Germinal center (tissue), 1 donor: ENCODE data around the gene ERCC4.
A peak's percentile ranks its signal among the peaks of the same experiment; 100 is the strongest.

Source experiments
- DNase-seq: peaks from one replicate; pipeline ENCODE4 v3.0.0; 2012; ENCODE audit warnings: mixed read lengths, low spot score

Gene ERCC4

DNA sequence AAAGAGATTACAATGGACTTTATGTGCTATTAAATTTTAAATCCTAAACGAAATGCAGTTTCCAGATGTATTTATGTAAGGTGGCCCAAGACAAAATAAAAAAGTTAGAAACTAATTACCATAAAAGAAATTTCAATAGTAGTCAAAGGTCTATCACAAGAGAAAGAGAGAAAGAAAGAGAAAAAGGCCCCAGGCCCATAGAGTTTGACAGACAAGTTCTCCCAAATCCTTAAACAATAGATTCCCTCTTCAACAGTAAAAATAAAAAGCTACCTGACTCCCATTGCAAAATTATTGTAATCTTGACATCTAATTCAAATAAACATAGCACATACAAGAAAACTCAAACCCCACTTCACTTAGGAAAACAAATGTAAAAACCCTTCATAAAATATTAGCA, 8.6 kb upstream of the ERCC4 start:
- DNase-seq = no peak

DNA sequence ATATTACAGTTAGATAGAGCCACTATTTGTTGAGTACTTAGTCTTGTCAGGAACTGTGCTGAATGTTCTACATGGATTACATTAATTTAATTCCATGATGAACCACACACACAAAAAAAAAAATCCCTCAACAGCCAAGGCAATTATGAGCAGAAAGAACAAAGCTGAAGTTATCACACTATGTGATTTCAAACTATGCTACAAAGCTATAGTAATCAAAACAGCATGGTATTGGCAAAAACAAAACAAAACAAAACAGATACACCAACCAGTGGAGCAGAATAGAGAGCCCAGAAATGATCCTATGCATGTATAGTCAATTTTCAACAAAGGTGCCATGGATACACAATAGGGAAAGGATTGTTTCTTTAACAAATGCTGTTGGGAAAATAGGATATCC, 8.1 kb upstream of the ERCC4 start:
- no peak for DNase-seq

DNA sequence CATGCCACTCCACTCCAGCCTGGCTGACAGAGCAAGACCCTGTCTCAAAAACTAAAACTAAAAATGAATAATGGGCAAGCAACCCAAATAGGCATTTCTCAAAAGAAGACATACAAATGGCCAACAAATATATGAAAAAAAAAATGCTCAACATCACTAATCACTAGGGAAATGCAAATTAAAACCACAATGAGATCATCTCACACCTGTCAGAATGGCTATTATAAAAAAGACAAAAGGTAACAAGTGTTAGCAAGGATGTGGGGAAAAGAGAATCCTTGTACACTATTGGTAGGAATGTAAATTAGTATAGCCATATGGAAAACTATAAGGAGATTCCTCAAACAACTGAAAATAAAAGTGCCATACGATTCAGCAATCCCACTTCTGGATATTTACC, 7.1 kb upstream of the ERCC4 start:
- no peak for DNase-seq

DNA sequence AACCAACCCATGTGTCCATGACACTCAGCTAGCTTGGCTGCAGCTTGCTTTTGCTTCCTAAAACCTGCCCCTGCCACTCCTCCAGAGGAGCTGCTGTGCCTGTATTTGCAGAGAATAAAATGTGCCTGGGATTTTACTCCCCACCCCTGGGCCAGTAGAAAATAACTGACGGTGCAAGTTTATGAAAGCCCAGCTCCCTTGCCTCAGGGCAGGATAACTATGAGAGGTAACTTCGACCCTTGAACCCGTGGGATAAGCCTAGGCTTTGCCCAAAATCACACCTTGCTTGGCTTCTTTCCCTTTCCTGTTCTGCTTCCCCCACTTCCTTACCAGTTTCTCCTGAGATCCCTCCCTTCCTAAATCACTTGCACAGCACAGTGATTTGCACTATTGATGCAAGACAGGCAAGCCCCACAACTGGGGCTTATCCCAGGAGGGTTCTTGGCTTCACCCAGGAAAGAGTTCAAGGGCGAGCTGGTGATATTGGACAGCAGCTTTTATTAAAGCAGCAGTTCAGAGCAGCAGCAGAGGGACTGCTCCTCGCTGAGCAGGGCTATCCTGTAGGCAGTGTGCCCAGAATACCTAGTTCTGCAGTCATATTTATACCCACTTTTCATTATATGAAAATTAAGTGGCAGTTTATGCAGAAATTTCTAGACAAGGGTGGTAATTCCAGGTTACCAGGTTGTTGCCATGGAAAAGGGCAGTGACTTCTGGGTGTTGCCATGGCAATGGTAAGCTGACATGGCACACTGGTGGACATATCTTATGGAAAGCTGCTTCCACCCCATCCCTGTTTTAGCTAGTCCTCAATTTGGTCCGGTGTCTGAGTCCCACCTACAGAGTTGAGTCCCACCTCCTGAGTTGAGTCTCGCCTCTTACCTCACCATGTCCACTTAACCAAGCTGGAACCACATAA, 6.3 kb upstream of the ERCC4 start:
- DNase-seq = no peak

DNA sequence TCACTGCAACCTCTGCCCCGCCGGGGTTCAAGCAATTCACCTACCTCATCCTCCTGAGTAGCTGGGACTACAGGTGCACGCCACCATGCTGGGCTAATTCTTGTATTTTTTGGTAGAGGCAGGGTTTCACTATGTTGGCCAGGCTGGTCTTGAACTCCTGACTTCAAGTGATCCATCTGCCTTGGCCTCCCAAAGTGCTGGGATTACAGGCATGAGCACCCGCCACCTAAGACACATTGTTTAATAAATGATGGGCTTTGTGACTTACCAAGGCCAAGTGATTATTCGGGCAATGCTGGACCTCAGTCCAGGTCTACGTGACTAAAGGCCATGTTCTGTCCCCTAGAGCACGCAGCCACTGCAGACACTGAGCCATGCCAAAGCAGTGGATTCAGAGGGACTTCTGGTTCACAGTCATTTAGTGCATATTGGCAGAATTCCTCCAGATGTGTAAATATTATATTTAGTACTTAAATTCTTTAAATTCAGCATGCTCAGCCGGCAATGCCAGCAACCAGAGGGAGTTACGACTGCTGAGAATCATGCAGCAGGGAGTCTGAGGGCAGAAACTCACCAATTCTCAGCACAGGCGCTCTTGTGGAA, 4.8 kb upstream of the ERCC4 start:
- no peak for DNase-seq

DNA sequence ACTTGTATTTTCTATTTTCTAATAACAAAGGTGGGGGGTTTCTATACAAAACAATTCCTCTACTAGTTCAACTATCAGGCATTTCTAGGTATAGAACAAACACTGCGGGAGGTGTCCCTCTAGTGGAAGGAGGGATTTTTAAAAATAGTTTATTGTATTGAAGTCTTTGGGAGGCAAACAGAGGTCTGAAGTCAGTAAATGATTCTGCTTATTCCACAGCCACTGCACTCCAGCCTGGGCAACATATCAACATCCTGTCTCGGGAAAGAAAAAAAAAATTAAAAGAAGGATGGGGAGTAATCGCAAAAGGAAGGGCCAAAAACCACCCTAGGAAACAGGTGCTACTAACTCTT, 648 bp upstream of the ERCC4 start:
- DNase-seq = peak; percentile 17

DNA sequence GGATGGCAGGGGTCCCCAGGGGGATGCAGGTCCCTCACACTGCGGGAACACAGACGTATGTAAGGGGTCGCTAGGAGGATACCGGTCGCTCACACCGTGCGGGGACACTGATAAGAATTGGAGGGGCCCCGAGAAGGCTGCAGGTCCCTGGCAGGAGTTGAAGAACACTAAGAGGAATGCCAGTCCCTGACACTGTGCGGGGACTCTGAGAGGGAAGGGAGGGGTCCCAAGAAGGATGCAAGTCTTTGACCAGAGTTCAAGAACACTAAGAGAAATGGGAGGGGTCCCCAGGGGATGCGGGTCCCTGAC, 510 bp downstream of the ERCC4 start:
- DNase-seq = no peak

DNA sequence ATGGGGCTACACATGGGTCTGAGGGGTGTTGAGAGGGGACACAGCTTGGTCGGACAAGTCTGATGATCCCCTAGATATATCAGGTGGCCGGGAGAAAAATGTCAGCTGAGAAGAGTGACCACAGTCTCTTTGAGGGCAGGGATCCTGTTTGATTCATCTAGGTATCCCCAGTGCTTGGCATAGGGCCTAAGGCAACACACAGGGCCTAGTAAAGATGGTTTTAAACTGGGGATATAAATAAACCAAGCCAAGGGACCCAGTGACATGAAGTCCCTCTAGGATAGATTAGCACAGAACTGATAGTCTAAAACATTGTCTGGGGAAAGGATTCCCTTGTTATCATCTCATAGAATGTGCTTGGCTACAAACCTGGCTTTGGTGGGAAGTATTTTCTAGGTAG, 1.4 kb downstream of the ERCC4 start:
- no peak for DNase-seq

DNA sequence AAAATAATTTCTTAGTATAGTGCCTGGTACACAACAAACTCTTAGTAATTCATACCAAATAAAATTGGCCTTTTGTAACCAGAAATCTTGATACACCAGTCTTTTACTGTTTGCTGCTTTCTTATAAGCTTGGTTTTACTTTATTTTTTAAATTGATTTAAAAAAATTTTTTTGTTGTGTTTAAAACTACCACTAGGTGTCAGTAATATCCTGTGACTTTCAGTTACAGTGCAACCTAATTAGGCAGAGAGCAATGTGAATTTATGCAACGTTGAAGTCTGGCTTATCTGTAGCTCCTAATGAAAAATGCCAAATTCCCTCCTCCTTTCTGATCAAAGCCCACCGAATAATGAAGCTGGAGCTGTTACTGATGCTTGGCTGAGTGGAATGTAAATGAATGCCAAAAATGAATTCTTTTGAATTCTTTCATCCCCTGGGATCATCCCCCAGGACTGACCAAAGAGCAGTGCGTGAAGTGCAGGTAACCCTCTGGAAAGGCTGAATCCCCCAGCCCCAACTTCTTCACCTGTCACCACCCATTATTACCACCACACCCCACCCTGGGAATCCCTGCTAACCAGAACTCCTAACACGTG, 3.8 kb downstream of the ERCC4 start:
- peak; percentile 36 for DNase-seq

DNA sequence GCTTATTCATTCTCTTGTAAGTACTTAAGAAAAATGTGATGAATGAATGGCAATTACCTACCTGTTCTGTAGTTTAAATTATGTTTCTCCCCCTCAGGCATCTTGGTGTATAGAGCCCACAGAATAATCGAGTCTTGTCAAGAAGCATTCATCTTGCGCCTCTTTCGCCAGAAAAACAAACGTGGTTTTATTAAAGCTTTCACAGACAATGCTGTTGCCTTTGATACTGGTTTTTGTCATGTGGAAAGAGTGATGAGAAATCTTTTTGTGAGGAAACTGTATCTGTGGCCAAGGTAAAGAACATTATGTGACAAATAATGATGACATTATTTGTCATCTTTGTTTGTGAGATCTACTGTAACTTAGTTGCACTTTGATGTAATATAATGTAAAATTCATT, 6.5 kb downstream of the ERCC4 start:
- no peak for DNase-seq

DNA sequence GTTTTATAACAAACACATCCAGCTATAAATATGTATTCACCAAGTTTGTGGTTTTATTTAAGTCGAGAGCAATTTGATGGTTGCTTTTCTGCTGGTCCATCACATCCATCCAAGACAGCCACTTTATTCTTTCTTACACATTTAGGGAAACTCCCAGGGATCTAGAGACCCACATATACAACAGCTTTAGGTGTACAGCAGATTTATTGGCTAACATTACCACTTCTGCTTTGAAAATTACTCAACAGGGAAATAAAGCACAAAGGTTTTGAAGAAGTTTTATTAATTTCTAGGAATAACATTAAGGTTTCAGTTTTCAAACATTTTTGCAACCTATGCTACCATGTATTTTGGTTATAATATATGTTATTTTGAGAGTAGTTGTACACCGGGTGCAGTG, 6.9 kb downstream of the ERCC4 start:
- no peak for DNase-seq

DNA sequence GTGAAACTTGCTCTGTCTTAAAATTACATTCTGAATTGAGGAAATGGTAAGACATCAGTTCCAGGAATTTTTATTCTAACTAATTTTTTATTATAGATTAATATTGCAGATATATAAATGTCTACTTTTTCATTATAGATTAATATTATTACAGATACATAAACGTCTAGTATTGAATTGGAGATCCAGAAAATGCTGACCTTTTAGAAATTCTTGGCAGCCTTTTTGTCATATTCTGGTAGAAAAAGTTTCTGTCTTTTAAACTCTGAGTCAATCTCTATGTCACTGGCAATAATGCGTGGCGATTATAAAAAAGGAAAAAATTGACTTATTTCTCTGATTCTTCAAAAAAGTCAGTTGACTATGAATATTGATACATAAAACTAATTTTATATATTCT, 8.7 kb downstream of the ERCC4 start:
- no peak for DNase-seq

DNA sequence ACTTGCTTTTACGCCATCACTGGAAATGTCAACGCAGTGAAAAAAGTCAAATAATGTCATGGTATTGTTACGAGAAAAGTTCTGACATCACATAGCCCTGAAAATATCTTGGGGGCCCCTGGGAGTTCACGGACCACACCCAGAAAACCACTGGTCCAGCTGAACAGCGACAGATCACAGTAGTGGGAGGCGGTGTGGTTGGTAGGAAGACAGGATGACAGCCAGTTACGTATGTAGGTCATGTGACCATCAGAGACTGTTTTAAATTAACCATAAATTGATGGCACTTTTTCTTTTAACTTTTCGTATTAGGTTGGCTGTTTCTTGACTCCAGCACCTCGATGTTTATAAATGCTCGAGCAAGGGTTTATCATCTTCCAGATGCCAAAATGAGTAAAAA, 11.9 kb downstream of the ERCC4 start:
- no peak for DNase-seq

DNA sequence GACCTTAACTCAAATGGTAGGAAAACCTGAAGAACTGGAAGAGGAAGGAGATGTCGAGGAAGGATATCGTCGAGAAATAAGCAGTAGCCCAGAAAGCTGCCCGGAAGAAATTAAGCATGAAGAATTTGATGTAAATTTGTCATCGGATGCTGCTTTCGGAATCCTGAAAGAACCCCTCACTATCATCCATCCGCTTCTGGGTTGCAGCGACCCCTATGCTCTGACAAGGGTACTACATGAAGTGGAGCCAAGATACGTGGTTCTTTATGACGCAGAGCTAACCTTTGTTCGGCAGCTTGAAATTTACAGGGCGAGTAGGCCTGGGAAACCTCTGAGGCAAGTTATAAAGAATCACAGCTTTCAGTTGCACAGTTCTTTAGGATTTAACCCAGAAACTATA, 15.5 kb downstream of the ERCC4 start:
- no peak for DNase-seq

DNA sequence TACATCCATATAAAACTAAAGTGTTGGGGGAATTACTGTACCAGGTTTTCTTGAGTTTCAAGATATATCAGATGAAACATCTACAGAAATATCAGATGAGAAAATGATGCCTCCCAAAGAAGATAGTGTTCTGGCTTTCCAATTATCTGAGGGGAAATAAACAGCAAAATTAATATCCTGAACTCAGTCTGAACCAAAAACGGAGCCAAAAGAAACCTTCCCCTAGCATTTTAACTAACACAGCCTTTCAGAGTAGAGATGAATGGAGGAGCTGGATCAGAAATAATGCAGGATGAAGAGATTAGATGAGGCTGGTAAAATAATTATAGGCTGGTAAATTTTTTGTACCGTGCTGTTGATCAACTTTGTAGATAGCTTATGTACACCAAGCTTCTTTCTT, 16.2 kb downstream of the ERCC4 start:
- DNase-seq = no peak

DNA sequence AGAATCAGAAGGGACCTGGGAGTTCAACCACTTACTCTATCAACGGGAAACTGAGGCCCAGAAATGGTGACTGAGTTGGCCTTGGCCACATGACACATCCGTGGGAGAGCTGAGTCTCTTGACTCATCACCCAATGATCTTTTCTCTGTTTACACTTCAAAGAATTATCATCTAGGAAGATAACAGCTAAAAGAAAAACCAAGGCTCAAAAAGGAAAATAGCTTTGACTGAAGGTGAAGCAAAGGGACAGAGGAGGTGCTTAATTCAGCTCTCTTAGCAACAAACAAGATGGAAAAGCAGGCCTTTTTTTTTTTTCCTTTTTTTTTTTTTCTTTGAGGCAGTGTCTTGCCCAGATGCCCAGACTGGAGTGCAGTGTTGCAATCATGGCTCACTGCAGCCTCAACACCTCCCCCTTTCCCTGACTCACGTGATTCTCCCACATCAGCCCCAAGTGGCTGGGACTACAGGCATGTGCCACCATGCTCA, 16.7 kb downstream of the ERCC4 start:
- DNase-seq = no peak

DNA sequence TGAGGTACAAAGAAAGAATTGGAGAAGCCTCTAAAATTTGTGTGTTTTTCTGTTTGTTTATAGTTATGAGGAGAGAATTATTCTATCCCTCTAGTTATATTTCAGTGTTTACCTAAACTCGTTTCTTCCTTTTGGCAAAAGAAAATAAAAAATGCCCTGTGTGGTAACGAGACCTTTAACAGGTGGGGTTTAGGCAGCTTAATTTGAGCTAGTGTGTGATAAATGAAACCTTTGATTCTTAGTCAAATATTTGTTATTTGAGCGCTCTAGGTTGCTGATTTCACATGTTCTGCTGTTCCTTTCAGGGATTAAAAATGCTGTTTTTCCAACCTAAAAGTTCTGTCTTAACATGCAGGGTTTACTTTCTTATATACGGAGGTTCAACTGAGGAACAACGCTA, 17.5 kb downstream of the ERCC4 start:
- no peak for DNase-seq

DNA sequence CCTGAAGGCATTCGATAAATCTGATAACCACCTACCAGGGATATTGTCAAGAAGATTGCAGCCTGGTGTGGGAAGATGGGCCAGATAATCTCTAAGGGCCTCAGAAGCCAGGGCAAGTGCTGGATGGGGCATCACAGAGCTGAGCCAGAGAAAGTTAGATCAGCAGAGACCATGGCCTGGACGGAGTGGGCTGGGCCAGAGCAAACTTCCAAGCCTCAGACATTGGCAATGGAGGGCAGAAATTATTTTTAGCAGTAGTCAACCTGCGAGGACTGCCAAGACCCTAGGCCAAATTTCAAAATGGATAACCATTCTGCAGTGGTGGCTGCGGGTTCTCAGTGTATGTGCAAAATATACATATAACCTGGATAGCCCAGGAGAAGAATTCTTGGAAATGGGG, 18.5 kb downstream of the ERCC4 start:
- DNase-seq = no peak

DNA sequence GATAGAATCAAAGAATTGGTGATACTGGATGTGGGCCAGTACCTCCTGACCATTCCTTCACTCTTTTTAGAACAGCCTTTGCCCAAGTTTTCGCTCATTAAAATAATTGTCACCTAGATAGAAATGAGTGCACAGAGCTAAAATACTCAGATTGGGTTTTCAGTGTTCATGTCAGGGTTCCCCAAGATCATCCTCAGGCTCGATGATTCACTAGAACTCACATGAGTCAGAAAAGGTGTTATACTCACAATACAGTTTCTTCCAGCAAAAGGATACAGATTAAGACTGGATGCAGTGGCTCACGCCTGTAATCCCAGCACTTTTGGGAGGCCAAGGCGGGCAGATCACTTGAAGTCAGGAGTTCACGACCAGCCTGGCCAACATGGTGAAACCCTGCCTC, 19.9 kb downstream of the ERCC4 start:
- no peak for DNase-seq

DNA sequence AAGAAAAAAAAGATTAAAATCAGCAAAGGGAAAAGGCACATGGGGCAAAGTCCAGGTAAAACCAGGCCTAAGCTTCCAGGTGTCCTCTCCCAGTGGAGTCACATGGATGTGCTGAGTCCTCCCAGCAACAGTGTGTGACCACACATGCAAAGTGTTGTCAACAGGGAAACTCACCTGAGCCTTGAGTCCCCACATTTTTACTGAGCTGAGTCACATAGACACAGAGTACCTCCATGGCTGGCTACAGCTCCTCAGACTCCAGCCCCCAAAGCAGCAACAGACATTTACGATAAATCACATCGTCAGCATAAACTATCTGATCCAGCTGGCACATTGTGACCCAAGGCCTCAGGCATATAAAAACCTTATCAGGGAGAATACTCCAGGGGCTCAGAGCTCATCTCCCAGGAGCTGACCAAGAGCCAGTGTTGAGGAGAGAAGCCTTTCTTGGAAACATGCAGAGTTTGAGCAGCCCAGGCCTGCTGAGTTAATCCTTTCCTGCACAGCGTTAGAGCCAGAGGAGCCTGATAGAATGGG, 20.5 kb downstream of the ERCC4 start:
- DNase-seq = no peak

DNA sequence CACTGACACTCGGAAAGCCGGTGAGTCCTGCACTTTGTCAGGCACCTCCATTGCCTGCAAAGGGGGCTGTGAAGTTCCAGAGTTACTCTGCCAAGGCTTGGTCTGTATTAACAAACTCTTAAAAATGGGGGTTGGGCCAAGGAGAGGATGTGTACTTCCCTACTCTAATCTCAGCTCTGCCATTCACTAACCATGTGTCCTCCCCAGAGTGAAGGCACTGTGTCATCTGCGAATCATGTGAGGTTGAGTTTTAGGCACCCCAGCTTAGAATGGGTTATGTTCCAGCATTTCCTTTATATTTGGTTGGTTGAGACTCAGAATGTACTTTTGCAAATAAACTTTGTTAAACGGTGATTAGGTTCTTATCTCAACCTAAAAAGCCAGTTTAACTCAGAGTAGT, 24.9 kb downstream of the ERCC4 start:
- DNase-seq = no peak

DNA sequence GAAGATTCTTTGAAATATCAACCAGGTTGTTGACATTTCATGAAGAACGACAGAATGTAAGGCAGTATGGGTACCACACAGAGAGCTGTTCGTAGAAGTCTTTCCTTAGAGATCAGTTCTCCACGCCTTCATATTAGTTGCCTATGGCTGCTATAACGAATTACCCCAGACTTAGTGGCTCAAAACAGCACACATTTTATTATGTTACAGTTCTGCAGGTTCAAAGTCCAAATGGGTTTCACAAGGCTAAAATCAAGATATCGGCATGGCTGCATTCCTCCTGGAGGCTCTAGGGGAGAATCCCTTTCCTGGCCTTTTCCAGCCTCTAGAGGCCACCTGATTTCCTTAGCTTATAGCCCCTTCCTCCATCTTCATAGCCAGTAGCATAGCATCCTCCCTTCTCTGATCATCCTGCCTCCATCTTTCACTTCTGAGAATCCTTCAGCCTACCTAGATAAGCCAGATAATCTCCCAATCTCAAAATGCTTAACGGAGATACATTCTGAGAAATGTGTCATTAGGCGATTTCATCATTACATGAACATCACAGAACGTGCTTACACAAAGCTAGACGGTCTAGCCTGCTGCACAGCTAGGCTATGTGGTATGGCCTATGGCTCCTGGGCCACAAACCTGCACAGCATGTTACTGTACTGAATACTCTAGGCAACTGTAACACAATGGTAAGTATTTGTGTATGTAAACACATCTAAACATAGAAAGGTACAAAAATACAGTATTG, 26.0 kb downstream of the ERCC4 start:
- DNase-seq = no peak

DNA sequence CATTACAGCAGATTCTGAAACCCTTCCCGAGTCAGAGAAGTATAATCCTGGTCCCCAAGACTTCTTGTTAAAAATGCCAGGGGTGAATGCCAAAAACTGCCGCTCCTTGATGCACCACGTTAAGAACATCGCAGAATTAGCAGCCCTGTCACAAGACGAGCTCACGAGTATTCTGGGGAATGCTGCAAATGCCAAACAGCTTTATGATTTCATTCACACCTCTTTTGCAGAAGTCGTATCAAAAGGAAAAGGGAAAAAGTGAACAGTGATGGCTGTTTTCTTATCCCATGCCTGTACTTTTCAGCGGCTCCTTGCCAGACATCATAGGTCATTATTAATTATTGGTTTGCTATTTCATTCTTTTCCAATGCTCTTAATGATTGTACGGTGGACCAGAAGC, 28.1 kb downstream of the ERCC4 start:
- no peak for DNase-seq
